GM21447 (cell line): ENCODE results near the gene GTPBP4.
A peak's percentile ranks its signal among the peaks of the same experiment; 100 is the strongest.
"Not testable (repeated sequence)": the region's sequence is repeated elsewhere in the genome, so short reads cannot be mapped to it uniquely, and the experiment has no call there.

Experiments
- ATAC-seq: cut with Tn5 transposase; IDR thresholded peaks from one replicate; pipeline ENCODE4 v1.9.1; 2021; ENCODE audit not compliant: unreplicated experiment

GTPBP4 gene

GRCh38 chr10:1054684-1055083 lies 66.5 kb downstream of the GTPBP4 start:
- no peak for ATAC-seq

GRCh38 chr10:1056326-1057105 lies 68.3 kb downstream of the GTPBP4 start, which contains the start of gene WDR37:
TSS of gene WDR37 (plus strand) at chr10:1056385. CDS start at chr10:1072156, 15,771 bp downstream.
- ATAC-seq, result peak; percentile 91

- ATAC-seq, result peak; percentile 22
Observed at GRCh38 chr10:1057106-1057657, 68.9 kb downstream of the GTPBP4 start.

GRCh38 chr10:1058017-1058416 lies 69.8 kb downstream of the GTPBP4 start:
- ATAC-seq, result no peak

GRCh38 chr10:1059902-1060301 lies 71.7 kb downstream of the GTPBP4 start:
- ATAC-seq, result no peak

- no peak for ATAC-seq
Observed at GRCh38 chr10:1061930-1062774, 73.9 kb downstream of the GTPBP4 start.

- no peak for ATAC-seq
Observed at GRCh38 chr10:1063232-1063865, 75.1 kb downstream of the GTPBP4 start.

GRCh38 chr10:1064964-1065247 lies 76.7 kb downstream of the GTPBP4 start:
- no peak for ATAC-seq

GRCh38 chr10:1066734-1067133 lies 78.5 kb downstream of the GTPBP4 start:
- ATAC-seq, result not testable (repeated sequence)

- no peak for ATAC-seq
Observed at GRCh38 chr10:1068380-1069361, 80.4 kb downstream of the GTPBP4 start.
